ENCODE data around the gene SLC22A7. TPM values are rescaled to one million over a fixed set of nuclear protein-coding genes. Genes with fewer than 3 reads are reported as not detected.
"Not testable (repeated sequence)": the region's sequence is repeated elsewhere in the genome, so short reads cannot be mapped to it uniquely, and the experiment has no call there.

SLC22A7 gene
- total and polyA plus RNA-seq, 8 donors = not detected

DNA sequence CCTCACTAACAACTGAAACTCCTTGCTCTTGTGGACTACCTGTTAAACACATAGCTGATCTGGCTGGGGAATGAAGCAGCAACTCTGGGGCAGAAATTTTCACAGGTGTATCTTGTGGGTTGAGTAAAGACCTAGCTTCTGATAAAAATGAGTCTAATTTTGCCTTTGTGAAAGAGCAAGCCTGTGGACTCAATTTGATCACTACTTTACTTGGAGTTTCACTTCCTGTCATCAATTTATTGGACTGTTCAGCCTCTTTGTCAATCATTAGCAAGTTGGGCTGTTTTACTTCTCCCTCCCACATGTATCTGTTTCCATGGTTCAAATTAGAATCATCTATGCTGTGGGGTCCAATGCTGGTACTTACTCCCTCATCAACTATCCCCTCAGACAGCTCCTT is 40.2 kb downstream of the SLC22A7 start:
- no peak for DNase-seq
- intact Hi-C loops (cut with DNase I; ENCODE audit: low total_unique reads) = loop anchor here (10.0 kb wide), 1 partner anchor 63 kb away; no protein-coding TSS in a partner anchor
- Histone ChIP-seq H3K4me1 (peaks cover 7 to 16% (median 9%) of the 10 kb centered on the region in 4 donors), H3K27me3 (no peaks in the 10 kb centered on the region), H3K36me3 (peaks cover 46 to 65% (median 63%) of the 10 kb centered on the region in 4 donors), H3K9me3 (no peaks in the 10 kb centered on the region), H3K27ac (no peak overlapping the region), H3K4me3 (no peak overlapping the region)
- no peak for TF ChIP-seq EP300 (IDR thresholded peaks at IDR 0.05)
- no peak for TF ChIP-seq POLR2AphosphoS5 (IDR thresholded peaks at IDR 0.05)
- no peak for TF ChIP-seq POLR2A (IDR thresholded peaks at IDR 0.05)
- TF ChIP-seq, protein P1, sequence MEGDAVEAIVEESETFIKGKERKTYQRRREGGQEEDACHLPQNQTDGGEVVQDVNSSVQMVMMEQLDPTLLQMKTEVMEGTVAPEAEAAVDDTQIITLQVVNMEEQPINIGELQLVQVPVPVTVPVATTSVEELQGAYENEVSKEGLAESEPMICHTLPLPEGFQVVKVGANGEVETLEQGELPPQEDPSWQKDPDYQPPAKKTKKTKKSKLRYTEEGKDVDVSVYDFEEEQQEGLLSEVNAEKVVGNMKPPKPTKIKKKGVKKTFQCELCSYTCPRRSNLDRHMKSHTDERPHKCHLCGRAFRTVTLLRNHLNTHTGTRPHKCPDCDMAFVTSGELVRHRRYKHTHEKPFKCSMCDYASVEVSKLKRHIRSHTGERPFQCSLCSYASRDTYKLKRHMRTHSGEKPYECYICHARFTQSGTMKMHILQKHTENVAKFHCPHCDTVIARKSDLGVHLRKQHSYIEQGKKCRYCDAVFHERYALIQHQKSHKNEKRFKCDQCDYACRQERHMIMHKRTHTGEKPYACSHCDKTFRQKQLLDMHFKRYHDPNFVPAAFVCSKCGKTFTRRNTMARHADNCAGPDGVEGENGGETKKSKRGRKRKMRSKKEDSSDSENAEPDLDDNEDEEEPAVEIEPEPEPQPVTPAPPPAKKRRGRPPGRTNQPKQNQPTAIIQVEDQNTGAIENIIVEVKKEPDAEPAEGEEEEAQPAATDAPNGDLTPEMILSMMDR (IDR thresholded peaks at IDR 0.05) = no peak

DNA sequence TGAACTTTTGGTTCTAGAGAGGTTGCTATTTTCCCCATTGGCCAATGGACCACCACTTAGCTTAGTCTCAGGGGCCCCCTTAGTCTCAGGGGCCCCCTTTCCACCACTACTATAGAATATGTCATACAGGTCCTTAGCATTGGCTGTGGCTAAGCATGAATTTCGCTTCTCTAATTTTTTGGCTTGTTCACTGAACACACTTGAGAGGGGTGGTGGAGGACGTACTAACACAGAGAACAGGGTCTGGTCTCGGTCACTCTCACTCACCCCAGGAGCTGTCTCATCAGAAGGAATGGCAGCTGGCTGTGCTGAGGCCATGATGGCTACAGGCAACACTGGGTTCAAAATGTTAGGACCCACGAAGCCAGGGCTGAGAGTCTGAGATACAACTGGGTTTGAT is 41.1 kb downstream of the SLC22A7 start:
- TF ChIP-seq EP300 (IDR thresholded peaks at IDR 0.05) (no peak), POLR2A (IDR thresholded peaks at IDR 0.05) (no peak), POLR2AphosphoS5 (IDR thresholded peaks at IDR 0.05) (no peak)
- TF ChIP-seq, protein P1 (IDR thresholded peaks at IDR 0.05) = no peak
- peaks cover 50 to 75% (median 72%) of the 10 kb centered on the region in 4 donors for H3K36me3 ChIP-seq
- no peaks in the 10 kb centered on the region for H3K9me3 ChIP-seq
- no peak overlapping the region for H3K4me3 ChIP-seq
- no peaks in the 10 kb centered on the region for H3K27me3 ChIP-seq
- no peak overlapping the region for H3K27ac ChIP-seq
- H3K4me1 ChIP-seq = peaks cover 7 to 16% (median 9%) of the 10 kb centered on the region in 4 donors
- intact Hi-C loops (cut with DNase I; ENCODE audit: low total_unique reads) = loop anchor here (10.0 kb wide), 1 partner anchor 64 kb away; no protein-coding TSS in a partner anchor
- 87 to 96% (median 95%) methylated on average over 4 of the region's 4 CpGs for WGBS, 5 donors
- DNase-seq = no peak

DNA sequence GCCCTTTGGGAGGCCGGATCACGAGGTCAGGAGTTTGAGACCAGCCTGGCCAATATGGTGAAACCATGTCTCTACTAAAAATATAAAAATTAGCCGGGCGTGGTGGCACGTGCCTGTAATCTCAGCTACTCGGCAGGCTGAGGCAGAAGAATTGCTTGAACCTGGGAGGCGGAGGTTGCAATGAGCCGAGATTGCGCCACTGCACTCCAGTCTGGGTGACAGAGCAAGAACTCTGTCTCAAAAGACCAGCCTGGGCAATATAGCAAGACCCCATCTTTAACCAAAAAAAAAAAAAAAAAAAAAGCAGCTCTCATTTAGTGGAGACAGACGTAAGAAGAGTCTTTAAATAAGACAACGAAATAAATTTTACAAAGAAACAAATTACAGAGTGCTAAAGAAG is 48.2 kb downstream of the SLC22A7 start:
- 93 to 98% (median 96%) methylated on average over 11 of the region's 11 CpGs for WGBS, 5 donors
- H3K4me1 ChIP-seq; DNase-seq; H3K4me3 ChIP-seq; H3K27me3 ChIP-seq; intact Hi-C loops (cut with DNase I; ENCODE audit: low total_unique reads); H3K27ac ChIP-seq; H3K9me3 ChIP-seq: not testable (repeated sequence)
- H3K36me3 ChIP-seq = peaks cover 46 to 99% (median 94%) of the 10 kb centered on the region in 4 donors

DNA sequence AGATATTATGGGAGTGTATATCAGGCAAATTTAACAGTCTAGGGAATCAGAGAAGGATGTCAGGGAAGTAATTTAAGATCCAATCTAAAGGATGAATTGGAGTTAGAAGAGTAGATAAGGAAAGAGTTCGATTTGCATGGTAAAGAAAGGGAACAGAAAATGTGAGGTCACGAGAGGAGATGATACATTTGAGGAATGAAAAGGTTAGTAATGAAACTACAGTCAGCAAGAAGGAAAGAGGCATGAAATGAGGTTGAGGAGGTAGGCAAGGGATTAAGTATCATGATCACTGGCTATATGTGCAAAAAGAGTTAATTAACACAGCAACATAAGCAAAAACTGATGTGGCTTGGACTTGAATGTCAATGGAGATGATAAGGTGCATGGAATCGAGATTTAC is 49.0 kb downstream of the SLC22A7 start:
- Histone ChIP-seq H3K27me3 (no peaks in the 10 kb centered on the region), H3K9me3 (no peaks in the 10 kb centered on the region), H3K4me3 (no peak overlapping the region), H3K36me3 (peaks cover 38 to 99% (median 94%) of the 10 kb centered on the region in 4 donors), H3K4me1 (no peaks in the 10 kb centered on the region), H3K27ac (no peak overlapping the region)
- TF ChIP-seq, protein P1 (IDR thresholded peaks at IDR 0.05) = no peak
- TF ChIP-seq POLR2AphosphoS5 (IDR thresholded peaks at IDR 0.05) (no peak), EP300 (IDR thresholded peaks at IDR 0.05) (no peak), POLR2A (IDR thresholded peaks at IDR 0.05) (no peak)
- 68 to 85% (median 75%) methylated on average over 3 of the region's 3 CpGs for WGBS, 5 donors
- intact Hi-C loops (cut with DNase I; ENCODE audit: low total_unique reads) = no loop called here
- DNase-seq = no peak

DNA sequence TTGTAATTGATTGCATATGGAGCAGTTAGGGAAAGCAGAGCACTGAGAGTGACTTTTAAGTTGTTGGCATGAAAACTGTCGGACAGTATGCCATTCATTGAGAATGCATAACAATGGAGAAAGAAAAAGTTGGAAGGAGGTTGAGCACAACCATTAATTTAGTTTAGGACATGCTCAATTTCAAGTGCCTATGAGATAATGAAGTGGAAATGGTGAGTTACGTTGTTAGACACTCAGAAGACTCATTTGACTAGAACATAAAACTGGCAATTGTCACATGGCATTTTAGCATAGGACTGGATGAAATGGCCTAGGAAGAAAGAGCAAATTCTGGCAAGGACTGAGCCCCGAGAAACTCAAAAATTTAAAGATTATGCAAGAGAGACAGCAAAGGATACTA is 49.4 kb downstream of the SLC22A7 start:
- 87 to 97% (median 96%) methylated on average over 3 of the region's 3 CpGs for whole genome bisulfite sequencing, 5 donors
- Histone ChIP-seq H3K4me3 (no peak overlapping the region), H3K36me3 (peaks cover 35 to 99% (median 94%) of the 10 kb centered on the region in 4 donors), H3K27me3 (no peaks in the 10 kb centered on the region), H3K9me3 (no peaks in the 10 kb centered on the region), H3K27ac (no peak overlapping the region), H3K4me1 (no peaks in the 10 kb centered on the region)
- intact Hi-C loops (cut with DNase I; ENCODE audit: low total_unique reads) = no loop called here
- DNase-seq = no peak
- TF ChIP-seq POLR2A (IDR thresholded peaks at IDR 0.05) = no peak
- TF ChIP-seq, protein P1 (IDR thresholded peaks at IDR 0.05) = no peak
- no peak for TF ChIP-seq EP300 (IDR thresholded peaks at IDR 0.05)
- TF ChIP-seq POLR2AphosphoS5 (IDR thresholded peaks at IDR 0.05) = no peak

DNA sequence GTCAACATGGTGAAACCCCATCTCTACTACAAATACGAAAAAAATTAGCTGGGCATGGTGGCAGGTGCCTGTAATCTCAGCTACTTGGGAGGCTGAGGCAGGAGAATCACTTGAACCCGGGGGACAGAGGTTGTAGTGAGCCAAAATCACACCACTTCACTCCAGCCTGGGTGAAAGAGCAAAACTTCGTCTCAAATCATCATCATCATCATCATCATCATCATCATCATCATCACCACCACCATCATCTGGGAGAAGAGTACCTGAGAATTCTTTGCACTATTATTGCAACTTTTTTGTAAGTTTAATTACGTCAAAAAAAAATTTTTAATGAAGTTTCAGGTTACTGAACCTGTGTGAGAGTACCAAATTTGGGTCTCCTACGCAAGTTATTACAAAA is 53.9 kb downstream of the SLC22A7 start:
- H3K27ac ChIP-seq; intact Hi-C loops (cut with DNase I; ENCODE audit: low total_unique reads); H3K27me3 ChIP-seq; H3K9me3 ChIP-seq; H3K4me3 ChIP-seq; DNase-seq; H3K4me1 ChIP-seq: not testable (repeated sequence)
- peaks cover 40 to 96% (median 87%) of the 10 kb centered on the region in 4 donors for H3K36me3 ChIP-seq
- WGBS, 5 donors = 94 to 97% (median 96%) methylated on average over 5 of the region's 5 CpGs
